Activated CD4-positive, alpha-beta T cell treated with anti-CD3 and anti-CD28 coated beads, Interleukin-2, amount 50 U/mL, for 16 hours (primary cell): Measurements from ENCODE around the gene SYF2.
"Not testable (repeated sequence)": the region's sequence is repeated elsewhere in the genome, so short reads cannot be mapped to it uniquely, and the experiment has no call there.

Source experiments
- DNase-seq: peaks from one replicate; pipeline ENCODE4 v3.0.0-alpha.2; 2020

The SYF2 gene

GRCh38 chr1:25245809-25246599 is 13.7 kb upstream of the SYF2 start:
- peak; percentile 15 for DNase-seq

GRCh38 chr1:25245393-25245792 is 13.1 kb upstream of the SYF2 start:
- DNase-seq = no peak

GRCh38 chr1:25243907-25244306 is 11.6 kb upstream of the SYF2 start:
- DNase-seq = no peak

- peak; percentile 97 for DNase-seq
Observed at GRCh38 chr1:25239681-25240541, 7.6 kb upstream of the SYF2 start.

- DNase-seq = no peak
Observed at GRCh38 chr1:25238046-25238445, 5.7 kb upstream of the SYF2 start.

- DNase-seq = not testable (repeated sequence)
Observed at GRCh38 chr1:25236261-25236660, 4.0 kb upstream of the SYF2 start.

GRCh38 chr1:25235411-25235810 is 3.1 kb upstream of the SYF2 start:
- not testable (repeated sequence) for DNase-seq

- peak; percentile 88 for DNase-seq
Observed at GRCh38 chr1:25232866-25233784, 823 bp upstream of the SYF2 start.

- no peak for DNase-seq
Observed at GRCh38 chr1:25223471-25223870, 8.8 kb downstream of the SYF2 start.

- DNase-seq = no peak
Observed at GRCh38 chr1:25222606-25223005, 9.7 kb downstream of the SYF2 start.

- DNase-seq = no peak
Observed at GRCh38 chr1:25220666-25221065, 11.6 kb downstream of the SYF2 start.

- no peak for DNase-seq
Observed at GRCh38 chr1:25219661-25220251, 12.5 kb downstream of the SYF2 start.

- no peak for DNase-seq
Observed at GRCh38 chr1:25217598-25218232, 14.6 kb downstream of the SYF2 start.

GRCh38 chr1:25217015-25217414 is 15.3 kb downstream of the SYF2 start:
- no peak for DNase-seq

- DNase-seq = no peak
Observed at GRCh38 chr1:25216123-25216522, 16.2 kb downstream of the SYF2 start.

GRCh38 chr1:25212725-25213124 is 19.6 kb downstream of the SYF2 start:
- no peak for DNase-seq

GRCh38 chr1:25210728-25211127 is 21.6 kb downstream of the SYF2 start:
- no peak for DNase-seq

GRCh38 chr1:25209516-25209915 is 22.8 kb downstream of the SYF2 start:
- no peak for DNase-seq

GRCh38 chr1:25208561-25209222 is 23.6 kb downstream of the SYF2 start:
- DNase-seq = no peak

GRCh38 chr1:25208092-25208491 is 24.2 kb downstream of the SYF2 start:
- DNase-seq = no peak

GRCh38 chr1:25206201-25206600 is 26.1 kb downstream of the SYF2 start:
- DNase-seq = no peak
